ENCODE results near the gene TARM1.

DNA sequence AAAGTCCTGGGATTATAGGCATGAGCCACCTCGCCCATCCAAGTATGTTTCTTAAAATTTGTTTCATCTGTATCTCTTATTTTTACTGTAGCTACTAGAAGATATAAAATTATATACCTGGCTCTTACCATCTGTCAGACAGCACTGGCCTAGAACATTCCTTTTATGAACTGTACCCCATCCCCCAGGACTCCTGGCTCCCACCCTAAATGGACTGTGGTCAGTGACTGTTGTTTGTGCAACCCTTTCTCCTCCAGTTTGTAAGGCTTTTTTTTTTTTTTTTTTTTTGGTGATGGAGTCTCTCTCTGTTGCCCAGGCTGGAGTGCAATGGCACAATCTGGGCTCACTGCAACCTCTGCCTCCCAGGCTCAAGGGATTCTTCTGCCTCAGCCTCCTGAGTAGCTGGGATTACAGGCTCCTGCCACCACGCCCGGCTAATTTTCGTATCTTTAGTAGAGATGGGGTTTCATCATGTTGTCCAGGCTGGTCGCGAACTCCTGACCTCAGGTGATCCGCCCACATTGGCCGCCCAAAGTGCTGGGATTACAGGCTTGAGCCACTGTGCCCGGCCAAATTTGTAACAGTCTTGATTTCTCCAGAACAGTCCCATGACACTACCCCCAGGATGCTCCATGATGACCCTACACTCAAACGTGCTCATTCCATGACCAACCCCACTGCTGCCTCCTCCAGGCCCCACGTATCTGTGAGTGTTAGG lies 24.0 kb upstream of the TARM1 start:
- TF ChIP-seq, protein P1, sequence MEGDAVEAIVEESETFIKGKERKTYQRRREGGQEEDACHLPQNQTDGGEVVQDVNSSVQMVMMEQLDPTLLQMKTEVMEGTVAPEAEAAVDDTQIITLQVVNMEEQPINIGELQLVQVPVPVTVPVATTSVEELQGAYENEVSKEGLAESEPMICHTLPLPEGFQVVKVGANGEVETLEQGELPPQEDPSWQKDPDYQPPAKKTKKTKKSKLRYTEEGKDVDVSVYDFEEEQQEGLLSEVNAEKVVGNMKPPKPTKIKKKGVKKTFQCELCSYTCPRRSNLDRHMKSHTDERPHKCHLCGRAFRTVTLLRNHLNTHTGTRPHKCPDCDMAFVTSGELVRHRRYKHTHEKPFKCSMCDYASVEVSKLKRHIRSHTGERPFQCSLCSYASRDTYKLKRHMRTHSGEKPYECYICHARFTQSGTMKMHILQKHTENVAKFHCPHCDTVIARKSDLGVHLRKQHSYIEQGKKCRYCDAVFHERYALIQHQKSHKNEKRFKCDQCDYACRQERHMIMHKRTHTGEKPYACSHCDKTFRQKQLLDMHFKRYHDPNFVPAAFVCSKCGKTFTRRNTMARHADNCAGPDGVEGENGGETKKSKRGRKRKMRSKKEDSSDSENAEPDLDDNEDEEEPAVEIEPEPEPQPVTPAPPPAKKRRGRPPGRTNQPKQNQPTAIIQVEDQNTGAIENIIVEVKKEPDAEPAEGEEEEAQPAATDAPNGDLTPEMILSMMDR (IDR thresholded peaks at IDR 0.05) = no peak
- TF ChIP-seq POLR2A (IDR thresholded peaks at IDR 0.05) = no peak

Measured in lower leg skin (tissue), 3 donors.